ENCODE measurements around the gene TFDP2. TPM values are rescaled to one million over a fixed set of nuclear protein-coding genes. Genes with fewer than 3 reads are reported as not detected.
"Not testable (repeated sequence)": the region's sequence is repeated elsewhere in the genome, so short reads cannot be mapped to it uniquely, and the experiment has no call there.

Gene TFDP2
- total RNA-seq, 2 donors from 2014 or later, result 36.6 to 51.6 TPM

DNA sequence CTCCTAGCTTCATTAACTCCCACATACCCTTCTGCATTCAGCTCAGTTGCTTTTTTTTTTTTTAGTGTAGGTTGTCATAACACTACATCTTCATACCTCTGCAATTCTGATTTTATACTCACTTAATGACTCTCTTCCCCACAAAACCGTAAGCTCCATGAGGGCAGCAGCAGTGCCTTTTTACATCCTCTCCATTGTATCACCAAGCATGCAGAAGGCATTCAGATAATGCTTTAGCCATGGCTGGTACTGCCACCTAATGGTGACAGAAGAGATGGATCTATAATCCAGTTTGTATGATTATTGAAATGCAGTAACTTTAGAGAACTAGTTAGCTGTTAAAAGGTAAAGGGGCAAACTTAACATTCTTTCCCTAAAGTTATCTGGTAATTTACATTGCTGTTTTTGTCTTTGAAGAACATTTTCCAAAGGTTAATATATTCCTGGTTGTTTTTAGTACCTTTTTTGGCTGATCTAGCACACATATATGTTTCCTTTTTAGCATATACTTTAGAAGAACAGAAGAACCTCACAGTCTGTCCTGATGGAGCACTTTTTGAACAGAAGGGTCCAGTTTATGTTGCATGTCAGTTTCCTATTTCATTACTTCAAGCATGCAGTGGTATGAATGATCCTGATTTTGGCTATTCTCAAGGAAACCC is 236.1 kb downstream of the TFDP2 start:
- peak; percentile 50 to 69 for ATAC-seq
- DNase-seq, result no peak
- intact Hi-C loops (cut with DNase I), result loop anchor here in 1 of 2 donors (1.0 to 10.0 kb wide), 2 partner anchors 175 to 338 kb away; partner anchors contain the start of gene RNF7

DNA sequence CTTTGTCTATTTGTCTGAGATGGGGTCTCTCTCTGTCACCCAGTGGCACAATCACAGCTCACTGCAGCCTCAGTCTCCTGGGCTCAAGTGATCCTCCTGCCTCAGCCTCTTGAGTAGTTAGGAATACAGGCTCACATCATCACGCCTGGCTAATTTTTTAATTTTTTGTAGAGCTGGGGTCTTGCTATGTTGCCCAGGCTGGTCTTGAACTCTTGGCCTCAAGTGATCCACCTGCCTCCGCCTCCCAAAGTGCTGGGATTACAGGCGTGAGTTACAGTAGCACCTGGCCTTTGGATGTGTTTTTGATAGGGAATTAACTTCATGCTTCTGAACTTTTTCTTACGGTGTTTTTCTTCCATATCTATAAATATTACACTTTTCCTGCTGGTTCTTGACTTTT is 239.4 kb downstream of the TFDP2 start:
- not testable (repeated sequence) for DNase-seq, ATAC-seq
- intact Hi-C loops (cut with DNase I), result loop anchor here in 1 of 2 donors (10.0 kb wide), 1 partner anchor 335 kb away; no protein-coding TSS in a partner anchor

DNA sequence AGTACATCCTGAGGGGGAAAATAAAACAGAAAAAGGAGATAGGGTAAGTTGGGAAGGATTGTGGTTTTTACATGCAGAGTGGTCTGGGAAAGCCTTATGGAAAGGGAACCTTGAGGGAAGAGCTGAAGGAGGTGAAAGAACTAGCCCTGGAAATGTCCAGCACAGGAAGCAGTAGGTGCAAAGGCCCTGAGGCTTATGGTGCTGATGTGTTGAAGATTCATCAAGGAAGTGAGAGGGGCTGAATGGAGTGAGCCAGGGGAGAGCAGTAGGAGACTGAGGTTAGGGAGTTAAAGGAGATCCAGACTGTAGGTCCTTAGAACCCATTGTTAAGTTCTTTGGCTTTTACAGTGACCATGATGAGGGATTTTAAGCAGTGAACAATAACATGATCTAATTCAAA is 239.9 kb downstream of the TFDP2 start:
- ATAC-seq (no peak), DNase-seq (no peak)
- intact Hi-C loops (cut with DNase I), result no loop called here

DNA sequence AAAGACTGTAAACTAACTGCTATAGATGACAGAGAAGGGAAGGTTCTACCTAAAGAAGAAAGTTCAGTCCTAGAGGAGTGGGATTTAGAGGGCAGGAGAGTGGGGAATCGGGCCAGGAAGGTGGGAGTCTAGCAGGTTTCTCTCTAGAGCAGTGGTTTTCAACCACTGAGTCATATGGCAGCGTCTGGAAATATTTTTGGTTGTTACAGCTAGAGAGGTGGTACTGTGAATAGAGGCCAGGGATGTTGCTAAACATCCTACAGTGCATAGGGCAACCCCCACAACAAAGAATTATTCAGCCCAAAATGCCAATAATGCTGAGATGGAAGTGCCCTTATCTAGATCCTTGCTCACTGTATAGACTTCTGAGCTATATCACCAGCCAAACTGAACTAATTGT is 244.2 kb downstream of the TFDP2 start:
- intact Hi-C loops (cut with DNase I), result no loop called here
- ATAC-seq (no peak), DNase-seq (no peak)

DNA sequence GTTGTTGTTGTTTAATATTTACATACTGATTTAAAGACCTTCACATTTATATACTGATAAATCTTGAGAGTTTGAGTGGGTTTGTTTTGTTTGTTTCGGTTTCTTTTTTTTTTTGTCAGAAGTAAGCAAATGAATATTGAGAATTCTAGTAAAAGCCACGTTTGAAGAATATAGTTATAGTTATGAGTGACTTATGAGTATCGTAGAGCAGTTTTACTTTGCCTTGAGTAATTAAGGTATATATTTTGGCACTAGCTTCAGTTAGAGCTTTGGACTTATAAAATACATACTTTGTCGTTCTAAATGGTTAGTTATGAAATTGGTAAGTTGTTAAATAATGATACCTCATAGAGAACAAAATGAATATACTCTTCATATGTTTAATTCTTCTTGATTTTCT is 245.1 kb downstream of the TFDP2 start:
- ATAC-seq (no peak), DNase-seq (no peak)
- intact Hi-C loops (cut with DNase I), result no loop called here

DNA sequence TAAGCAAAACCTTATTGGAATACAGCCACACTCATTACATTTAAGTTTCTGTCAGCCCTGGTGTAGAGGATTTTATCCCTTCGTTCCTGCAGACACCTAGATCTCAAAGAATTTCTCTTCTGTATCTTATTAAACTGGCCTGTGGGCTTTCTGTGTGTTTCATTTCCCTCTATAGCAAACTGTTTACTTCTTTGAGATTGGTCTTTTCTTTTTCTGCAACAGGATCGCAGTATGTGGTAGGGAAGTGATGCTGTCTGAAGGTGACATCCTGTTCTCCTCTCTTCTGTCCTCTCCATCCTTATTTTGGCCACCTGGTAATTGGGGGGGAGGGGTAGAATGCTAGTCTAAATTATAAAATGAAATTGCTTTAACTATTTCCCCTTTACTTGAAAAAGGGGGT is 247.4 kb downstream of the TFDP2 start:
- intact Hi-C loops (cut with DNase I), result no loop called here
- ATAC-seq (no peak), DNase-seq (no peak)

DNA sequence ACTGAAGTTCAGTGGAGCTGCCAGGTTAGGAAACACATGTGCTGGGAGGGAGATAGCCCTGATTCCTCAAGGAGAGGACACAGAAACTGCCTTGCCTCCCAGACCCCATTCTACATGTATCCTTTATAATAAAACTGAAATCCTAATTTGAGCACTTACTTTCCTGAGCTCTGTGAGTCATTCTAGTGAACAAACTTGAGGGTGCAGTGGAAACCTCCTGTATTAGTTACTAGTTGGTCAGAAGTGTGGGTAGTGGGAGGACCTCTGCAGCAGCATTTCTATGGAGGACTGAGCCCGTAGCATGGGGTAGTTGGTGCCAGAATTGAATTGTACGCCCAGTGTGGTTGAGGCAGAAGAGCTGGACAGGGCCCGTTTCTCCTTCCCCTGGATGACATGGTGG is 249.0 kb downstream of the TFDP2 start:
- ATAC-seq, result no peak
- intact Hi-C loops (cut with DNase I), result no loop called here
- DNase-seq, result no peak

DNA sequence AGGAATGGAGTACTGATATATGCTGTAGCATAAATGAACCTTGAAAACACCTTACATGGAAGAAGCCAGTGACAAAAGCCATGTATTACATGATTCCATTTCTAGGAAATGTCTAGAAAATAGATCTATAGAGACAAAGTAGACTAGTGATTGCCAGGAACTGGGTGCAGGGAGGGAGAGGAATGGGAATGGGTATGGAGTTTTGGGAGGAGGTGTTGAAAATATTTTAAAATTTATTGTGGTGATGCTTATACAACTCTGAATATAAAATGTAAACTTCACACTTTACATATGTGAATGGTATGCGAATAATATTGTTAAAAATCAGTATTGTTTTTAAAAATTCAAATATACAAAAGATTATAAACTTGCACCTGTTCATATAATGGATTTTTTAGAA is 250.4 kb downstream of the TFDP2 start:
- DNase-seq (no peak), ATAC-seq (no peak)
- intact Hi-C loops (cut with DNase I), result no loop called here

DNA sequence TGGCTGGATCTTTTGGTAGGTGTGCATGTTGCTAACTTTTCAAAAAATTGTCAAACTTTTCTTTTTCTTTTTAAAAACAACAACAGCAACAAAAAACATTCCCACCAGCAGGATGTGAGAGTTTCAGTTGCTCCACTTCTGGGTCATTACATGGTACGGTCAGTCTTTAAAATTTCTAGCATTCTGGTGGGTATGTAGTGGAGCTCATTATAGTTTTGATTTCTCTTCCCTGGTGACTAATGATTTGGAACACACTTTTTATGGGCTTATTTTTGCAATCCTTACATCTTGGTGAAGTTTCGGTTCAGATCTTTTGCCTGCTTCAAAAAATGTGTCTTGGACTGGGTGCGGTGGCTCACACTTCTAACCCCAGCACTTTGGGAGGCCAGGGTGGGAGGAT is 253.6 kb downstream of the TFDP2 start:
- intact Hi-C loops (cut with DNase I), result no loop called here
- no peak for ATAC-seq

DNA sequence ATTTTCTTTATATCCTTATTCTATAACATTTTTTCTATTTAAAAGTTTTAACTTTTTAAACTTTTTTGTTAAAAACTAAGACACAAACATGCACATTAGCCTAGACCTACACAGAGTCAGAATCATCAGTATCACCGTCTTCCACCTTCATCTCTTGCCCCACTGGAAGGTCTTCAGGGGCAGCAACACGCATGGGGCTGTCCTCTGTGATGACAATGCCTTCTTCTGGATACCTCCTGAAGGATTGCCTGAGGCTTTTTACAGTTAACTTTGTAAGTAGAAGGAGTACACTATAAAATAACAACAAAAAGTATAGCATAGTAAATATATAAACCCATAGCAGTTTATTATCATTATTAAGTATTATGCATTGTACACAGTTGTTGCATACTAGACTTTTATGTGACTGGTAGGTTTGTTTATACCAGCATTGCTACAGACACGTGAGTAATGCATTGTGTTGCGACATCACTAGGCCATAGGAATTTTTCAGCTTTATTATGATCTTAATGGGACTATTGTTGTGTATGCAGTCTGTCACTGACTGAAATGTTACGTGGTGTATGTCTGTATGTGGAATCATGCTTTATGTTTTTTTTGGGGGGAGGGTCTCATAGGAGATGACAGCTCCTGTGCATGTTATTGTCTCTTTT is 254.7 kb downstream of the TFDP2 start:
- ATAC-seq, result peak in 1 of 2 donors; percentile 59
- intact Hi-C loops (cut with DNase I), result no loop called here
- no peak for DNase-seq

More for the DNA sequence above, 253.6 kb downstream of the TFDP2 start:
- DNase-seq, result no peak

Other genes starting within 250 kb of the TFDP2 start
- 10 to 100 TPM; 10.5 to 13.6 TPM for gene GK5, start 76.0 kb upstream of the TFDP2 start, total RNA-seq

Measured in left cardiac atrium (tissue), 4 donors.